PC-9 (cell line): ENCODE data around the gene NDUFAF4. TPM values are rescaled to one million over a fixed set of nuclear protein-coding genes. Genes with fewer than 3 reads are reported as not detected.
"Not testable (repeated sequence)": the region's sequence is repeated elsewhere in the genome, so short reads cannot be mapped to it uniquely, and the experiment has no call there.

Experiments
- BruUV-seq: library from RNA; stranded (reverse); fragments of 400-500 nt; replicated peaks from 2 replicates; lab custom pipeline; 2021; lab: Mats Ljungman, UMichigan
- CTCF ChIA-PET: fragments of 300-600 bp; sonication (Branson Sonifier 250); formaldehyde crosslinking; loops from one replicate; lab custom pipeline; 2022; ENCODE audit warnings: antibody characterized with exemption; lab: Charles Lee
- POLR2A ChIA-PET: fragments of 300-600 bp; sonication (Branson Sonifier 250); formaldehyde crosslinking; loops from one replicate; lab custom pipeline; 2022; ENCODE audit warnings: antibody characterized with exemption; ENCODE audit not compliant: unreplicated experiment; lab: Charles Lee
- DNase-seq, 2 experiments: peaks; one replicate each; pipeline versions ENCODE4 v3.0.0 to v3.0.0-alpha.2; 2015 to 2022; ENCODE audit warnings: mixed read lengths in 1 of 2
- H2AFZ ChIP-seq: fragments of 200-600 bp; sonication (generic); 2 replicates; pipeline ENCODE4 v1.8.1; 2017; ENCODE audit warnings: antibody characterized with exemption
- H3F3A ChIP-seq: fragments of 200-600 bp; sonication (generic); 2 replicates; pipeline ENCODE4 v1.8.1; 2017; ENCODE audit warnings: antibody characterized with exemption, mild to moderate bottlenecking, low read depth; ENCODE audit not compliant: insufficient read depth
- H3K27ac ChIP-seq: fragments of 200-600 bp; sonication (generic); 2 replicates; pipeline ENCODE4 v1.6.1; 2016; ENCODE audit warnings: mixed run types
- H3K27me3 ChIP-seq: fragments of 200-600 bp; sonication (generic); 2 replicates; pipeline ENCODE4 v1.6.1; 2016; ENCODE audit warnings: low read depth, mixed run types; ENCODE audit not compliant: insufficient read depth
- H3K36me3 ChIP-seq: fragments of 200-600 bp; sonication (generic); 2 replicates; pipeline ENCODE4 v1.6.1; 2016; ENCODE audit warnings: low read depth, mixed run types
- H3K4me1 ChIP-seq: fragments of 200-600 bp; sonication (generic); replicated peaks from 2 replicates; pipeline ENCODE4 v1.6.1; 2016; ENCODE audit warnings: mixed run types; ENCODE audit not compliant: insufficient read depth
- H3K4me2 ChIP-seq: fragments of 200-600 bp; sonication (generic); 2 replicates; pipeline ENCODE4 v1.6.1; 2017; ENCODE audit warnings: mixed run types
- H3K4me3 ChIP-seq: fragments of 200-600 bp; sonication (generic); 2 replicates; pipeline ENCODE4 v1.6.1; 2016; ENCODE audit warnings: mixed run types
- H3K79me2 ChIP-seq: fragments of 200-600 bp; sonication (generic); 2 replicates; pipeline ENCODE4 v1.6.1; 2017; ENCODE audit warnings: low read depth, mixed run types
- H3K9me2 ChIP-seq: fragments of 200-600 bp; sonication (generic); 2 replicates; pipeline ENCODE4 v1.8.1; 2017; ENCODE audit warnings: mild to moderate bottlenecking; ENCODE audit not compliant: insufficient read depth
- H3K9me3 ChIP-seq: fragments of 200-600 bp; sonication (generic); 2 replicates; pipeline ENCODE4 v1.8.1; 2016; ENCODE audit warnings: low read depth; ENCODE audit not compliant: insufficient read depth
- H4K20me1 ChIP-seq: fragments of 200-600 bp; sonication (generic); 2 replicates; pipeline ENCODE4 v1.8.1; 2017; ENCODE audit not compliant: insufficient read depth
- EZH2 ChIP-seq: fragments of 200-600 bp; sonication (generic); IDR thresholded peaks from 2 replicates; pipeline ENCODE4 v1.8.0; 2017; ENCODE audit warnings: antibody characterized with exemption, low read depth
- intact Hi-C: fragments of 100-400 bp; cut with micrococcal nuclease; formaldehyde crosslinking; loops from one replicate; pipeline ENCODE4 v1.10.0; 2022; ENCODE audit not compliant: unreplicated experiment
- total RNA-seq: library from RNA; stranded (reverse); gene quantifications from 2 replicates; pipeline ENCODE4 v1.2.3, GENCODE V29; 2021
- TF ChIP-seq, protein P1 (sequence below): fragments of 200-600 bp; sonication (generic); conservative IDR thresholded peaks from 2 replicates; pipeline ENCODE4 v1.6.1; 2017; ENCODE audit warnings: mixed run types, antibody characterized with exemption, mild to moderate bottlenecking, moderate library complexity

Gene NDUFAF4
- total RNA-seq, 1 experiment from 2014 or later = 35.7 TPM

DNA sequence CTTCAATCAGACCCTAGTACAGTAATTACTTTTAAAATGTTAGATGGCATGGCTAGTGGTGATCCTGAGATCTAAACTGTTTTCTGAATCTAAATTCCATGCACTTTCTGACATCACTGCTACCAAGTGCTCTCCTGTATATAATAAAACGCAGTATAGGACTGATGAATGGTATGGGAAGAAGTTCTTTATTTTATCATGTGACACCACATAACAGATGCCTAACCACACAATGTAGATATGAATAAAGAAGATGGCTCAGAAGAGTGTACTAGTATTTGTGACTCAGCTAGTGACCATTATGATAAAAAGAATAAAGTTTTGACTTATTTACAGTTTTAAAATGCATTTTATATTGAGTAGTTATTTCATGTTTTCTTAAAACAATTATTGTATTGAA is 8.5 kb downstream of the NDUFAF4 start:
- Histone ChIP-seq H3K27ac (no peak overlapping the region), H3K4me2 (no peak overlapping the region), H3F3A (peaks cover 4% of the 10 kb centered on the region; the same call in 1 of the 2 replicates), H3K4me3 (no peak overlapping the region), H3K9me3 (no peaks in the 10 kb centered on the region), H3K79me2 (peaks cover 5% of the 10 kb centered on the region; the same call in 1 of the 2 replicates), H3K36me3 (peaks cover 22% of the 10 kb centered on the region), H3K9me2 (no peaks in the 10 kb centered on the region), H3K27me3 (no peaks in the 10 kb centered on the region), H3K4me1 (no peaks in the 10 kb centered on the region), H2AFZ (no peak overlapping the region), H4K20me1 (peaks cover 7% of the 10 kb centered on the region; the same call in 1 of the 2 replicates)
- ChIA-PET POLR2A (no interaction called here), CTCF (no interaction called here)
- no TSS peak for BruUV-seq
- intact Hi-C loops = no loop called here
- TF ChIP-seq, protein P1, sequence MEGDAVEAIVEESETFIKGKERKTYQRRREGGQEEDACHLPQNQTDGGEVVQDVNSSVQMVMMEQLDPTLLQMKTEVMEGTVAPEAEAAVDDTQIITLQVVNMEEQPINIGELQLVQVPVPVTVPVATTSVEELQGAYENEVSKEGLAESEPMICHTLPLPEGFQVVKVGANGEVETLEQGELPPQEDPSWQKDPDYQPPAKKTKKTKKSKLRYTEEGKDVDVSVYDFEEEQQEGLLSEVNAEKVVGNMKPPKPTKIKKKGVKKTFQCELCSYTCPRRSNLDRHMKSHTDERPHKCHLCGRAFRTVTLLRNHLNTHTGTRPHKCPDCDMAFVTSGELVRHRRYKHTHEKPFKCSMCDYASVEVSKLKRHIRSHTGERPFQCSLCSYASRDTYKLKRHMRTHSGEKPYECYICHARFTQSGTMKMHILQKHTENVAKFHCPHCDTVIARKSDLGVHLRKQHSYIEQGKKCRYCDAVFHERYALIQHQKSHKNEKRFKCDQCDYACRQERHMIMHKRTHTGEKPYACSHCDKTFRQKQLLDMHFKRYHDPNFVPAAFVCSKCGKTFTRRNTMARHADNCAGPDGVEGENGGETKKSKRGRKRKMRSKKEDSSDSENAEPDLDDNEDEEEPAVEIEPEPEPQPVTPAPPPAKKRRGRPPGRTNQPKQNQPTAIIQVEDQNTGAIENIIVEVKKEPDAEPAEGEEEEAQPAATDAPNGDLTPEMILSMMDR = no peak
- TF ChIP-seq EZH2 = no peak
- no peak for DNase-seq

DNA sequence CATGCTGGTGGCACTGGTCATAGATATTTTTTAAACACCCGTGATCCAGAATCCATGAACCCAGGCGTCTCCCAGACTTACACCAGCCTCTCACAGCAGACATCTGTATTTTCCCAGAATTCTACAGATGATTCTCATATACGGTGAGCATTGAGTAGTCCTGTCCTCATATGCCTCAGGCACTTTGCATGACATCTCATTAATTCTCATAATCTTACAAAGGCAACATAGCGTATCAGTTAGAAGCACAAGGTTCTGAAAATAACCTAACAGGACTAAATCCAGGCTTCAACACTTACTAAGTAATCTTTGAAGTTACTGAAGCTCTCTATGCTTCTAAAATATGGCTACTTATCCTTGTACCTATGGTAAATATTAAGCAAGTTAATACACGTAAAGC is 8.9 kb downstream of the NDUFAF4 start:
- Histone ChIP-seq H3K27ac (no peak overlapping the region), H3K9me2 (no peaks in the 10 kb centered on the region), H3K4me3 (no peak overlapping the region), H4K20me1 (peaks cover 5% of the 10 kb centered on the region; the same call in 1 of the 2 replicates), H3K4me1 (no peaks in the 10 kb centered on the region), H3F3A (peaks cover 4% of the 10 kb centered on the region; the same call in 1 of the 2 replicates), H3K36me3 (peaks cover 18% of the 10 kb centered on the region), H3K9me3 (no peaks in the 10 kb centered on the region), H3K27me3 (no peaks in the 10 kb centered on the region), H2AFZ (no peak overlapping the region), H3K79me2 (peaks cover 1% of the 10 kb centered on the region; the same call in 1 of the 2 replicates), H3K4me2 (no peak overlapping the region)
- intact Hi-C loops = no loop called here
- DNase-seq = no peak
- TF ChIP-seq, protein P1 = no peak
- no peak for TF ChIP-seq EZH2
- no TSS peak for BruUV-seq
- POLR2A ChIA-PET = no interaction called here
- CTCF ChIA-PET = no interaction called here

DNA sequence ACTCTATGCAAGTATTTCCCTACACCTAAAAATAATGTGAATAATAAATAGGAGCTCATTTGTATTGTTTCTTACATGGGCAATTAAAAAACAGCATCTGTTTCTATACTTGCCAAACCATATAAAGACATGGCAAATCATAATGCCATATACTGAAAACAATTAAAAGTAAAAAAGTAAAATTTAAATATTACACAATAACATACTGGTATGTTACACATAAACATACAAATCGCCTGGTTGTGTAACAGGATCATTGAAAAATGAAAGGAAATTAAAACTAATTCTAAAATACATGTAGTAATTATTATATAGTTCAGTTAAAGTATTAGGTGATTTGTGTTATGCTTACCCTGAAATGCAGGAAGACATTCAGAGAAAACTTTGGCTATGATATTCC is 11.2 kb downstream of the NDUFAF4 start:
- intact Hi-C loops = no loop called here
- H3K9me2 ChIP-seq = no peaks in the 10 kb centered on the region
- H3K27me3 ChIP-seq = no peaks in the 10 kb centered on the region
- ChIA-PET CTCF (no interaction called here), POLR2A (no interaction called here)
- H4K20me1 ChIP-seq = no peaks in the 10 kb centered on the region
- H3K4me2 ChIP-seq = no peak overlapping the region
- no peaks in the 10 kb centered on the region for H3K9me3 ChIP-seq
- TF ChIP-seq, protein P1 = no peak
- no peak for TF ChIP-seq EZH2
- no peaks in the 10 kb centered on the region for H3K4me1 ChIP-seq
- BruUV-seq = no TSS peak
- 0 out of 2 replicates have a peak, but pooled peaks cover 4% of the 10 kb centered on the region for H3F3A ChIP-seq
- H3K79me2 ChIP-seq = no peaks in the 10 kb centered on the region
- no peak overlapping the region for H3K4me3 ChIP-seq
- no peak overlapping the region for H3K27ac ChIP-seq
- DNase-seq = no peak
- no peaks in the 10 kb centered on the region; the same call in 1 of the 2 replicates for H3K36me3 ChIP-seq
- no peak overlapping the region for H2AFZ ChIP-seq

DNA sequence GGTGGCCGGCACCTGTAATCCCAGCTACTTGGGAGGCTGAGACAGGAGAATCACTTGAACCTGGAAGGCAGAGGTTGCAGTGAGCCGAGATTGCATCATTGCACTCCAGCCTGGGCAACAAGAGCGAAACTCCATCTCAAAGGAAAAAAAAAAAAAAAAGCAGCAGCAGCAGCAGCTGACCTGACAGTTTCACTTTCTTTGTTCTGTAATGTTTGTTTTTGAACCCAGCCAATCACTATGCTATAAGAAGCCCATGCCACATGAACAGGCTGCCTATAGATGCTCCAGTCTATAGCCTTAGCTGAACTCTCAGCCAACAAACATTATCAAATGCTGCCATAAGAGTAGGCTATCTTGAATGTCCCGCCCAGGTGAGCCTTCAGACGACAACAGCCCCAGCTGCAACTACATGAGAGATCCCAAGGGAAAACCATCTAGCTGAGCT is 12.5 kb downstream of the NDUFAF4 start:
- DNase-seq, BruUV-seq, H3F3A ChIP-seq, H3K27ac ChIP-seq, CTCF ChIA-PET, H3K9me2 ChIP-seq, H3K4me2 ChIP-seq, H3K4me3 ChIP-seq, H4K20me1 ChIP-seq, H3K4me1 ChIP-seq, intact Hi-C loops, H2AFZ ChIP-seq, H3K79me2 ChIP-seq, H3K27me3 ChIP-seq, POLR2A ChIA-PET, H3K36me3 ChIP-seq, H3K9me3 ChIP-seq: not testable (repeated sequence)
